ENCODE data around the gene ALAS1.
"Not testable (repeated sequence)": the region's sequence is repeated elsewhere in the genome, so short reads cannot be mapped to it uniquely, and the experiment has no call there.

DNA sequence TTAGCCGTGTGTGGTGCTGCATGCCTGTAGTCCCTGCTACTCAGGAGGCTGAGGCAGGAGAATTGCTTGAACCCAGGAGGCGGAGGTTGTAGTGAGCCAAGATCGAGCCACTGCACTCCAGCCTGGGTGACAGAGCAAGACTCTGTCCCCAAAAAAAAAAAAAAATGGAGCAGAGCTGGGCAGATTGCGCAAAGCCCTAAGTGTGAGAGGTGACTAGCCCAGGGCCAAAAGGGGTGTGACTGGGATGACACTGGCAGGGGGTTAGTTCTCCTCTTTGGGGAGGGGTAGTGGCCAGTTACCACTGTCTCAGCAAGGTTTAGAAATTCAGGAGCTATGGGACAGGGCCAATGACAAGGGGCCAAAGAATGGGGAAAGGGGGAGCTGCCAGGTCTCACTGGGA, 19.8 kb upstream of the ALAS1 start:
- TF ChIP-seq, protein P1, sequence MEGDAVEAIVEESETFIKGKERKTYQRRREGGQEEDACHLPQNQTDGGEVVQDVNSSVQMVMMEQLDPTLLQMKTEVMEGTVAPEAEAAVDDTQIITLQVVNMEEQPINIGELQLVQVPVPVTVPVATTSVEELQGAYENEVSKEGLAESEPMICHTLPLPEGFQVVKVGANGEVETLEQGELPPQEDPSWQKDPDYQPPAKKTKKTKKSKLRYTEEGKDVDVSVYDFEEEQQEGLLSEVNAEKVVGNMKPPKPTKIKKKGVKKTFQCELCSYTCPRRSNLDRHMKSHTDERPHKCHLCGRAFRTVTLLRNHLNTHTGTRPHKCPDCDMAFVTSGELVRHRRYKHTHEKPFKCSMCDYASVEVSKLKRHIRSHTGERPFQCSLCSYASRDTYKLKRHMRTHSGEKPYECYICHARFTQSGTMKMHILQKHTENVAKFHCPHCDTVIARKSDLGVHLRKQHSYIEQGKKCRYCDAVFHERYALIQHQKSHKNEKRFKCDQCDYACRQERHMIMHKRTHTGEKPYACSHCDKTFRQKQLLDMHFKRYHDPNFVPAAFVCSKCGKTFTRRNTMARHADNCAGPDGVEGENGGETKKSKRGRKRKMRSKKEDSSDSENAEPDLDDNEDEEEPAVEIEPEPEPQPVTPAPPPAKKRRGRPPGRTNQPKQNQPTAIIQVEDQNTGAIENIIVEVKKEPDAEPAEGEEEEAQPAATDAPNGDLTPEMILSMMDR (IDR thresholded peaks at IDR 0.05) = not testable (repeated sequence)
- not testable (repeated sequence) for TF ChIP-seq POLR2A (IDR thresholded peaks at IDR 0.05)

All from body of pancreas (tissue), 4 donors.